HTERT RPE-1 (cell line): Measurements from ENCODE around the gene DIDO1.

Experiments used
- in situ Hi-C: fragments of 300-500 bp; cut with MboI; formaldehyde crosslinking; loops from 4 replicates; pipeline ENCODE4 v1.14.3; 2020; ENCODE audit warnings: low sequenced_read_pairs

Gene DIDO1

GRCh38 chr20:62838128-62838891, 88.0 kb downstream of the DIDO1 start:
- in situ Hi-C loops: no loop called here

- in situ Hi-C loops: no loop called here
Measured at GRCh38 chr20:62837790-62838127, 88.5 kb downstream of the DIDO1 start.

- in situ Hi-C loops: no loop called here
Measured at GRCh38 chr20:62836967-62837490, 89.3 kb downstream of the DIDO1 start.

- in situ Hi-C loops: no loop called here
Measured at GRCh38 chr20:62835931-62836861, 90.1 kb downstream of the DIDO1 start.

- in situ Hi-C loops: no loop called here
Measured at GRCh38 chr20:62834967-62835730, 91.2 kb downstream of the DIDO1 start.

GRCh38 chr20:62832951-62833391, 93.3 kb downstream of the DIDO1 start:
- in situ Hi-C loops: no loop called here

GRCh38 chr20:62832212-62832922, 93.9 kb downstream of the DIDO1 start:
- in situ Hi-C loops: no loop called here

- in situ Hi-C loops: no loop called here
Measured at GRCh38 chr20:62831854-62832211, 94.5 kb downstream of the DIDO1 start.

GRCh38 chr20:62831361-62831788, 94.9 kb downstream of the DIDO1 start:
- in situ Hi-C loops: no loop called here

- in situ Hi-C loops: no loop called here
Measured at GRCh38 chr20:62830821-62831220, 95.5 kb downstream of the DIDO1 start.

- in situ Hi-C loops: no loop called here
Measured at GRCh38 chr20:62830251-62830650, 96.1 kb downstream of the DIDO1 start.

- in situ Hi-C loops: no loop called here
Measured at GRCh38 chr20:62829231-62830230, 96.8 kb downstream of the DIDO1 start.

- in situ Hi-C loops: no loop called here
Measured at GRCh38 chr20:62828511-62829230, 97.6 kb downstream of the DIDO1 start.

GRCh38 chr20:62828051-62828450, 98.3 kb downstream of the DIDO1 start:
- in situ Hi-C loops: no loop called here
